Measurements from ENCODE around the gene TIE1. TPM values are rescaled to one million over a fixed set of nuclear protein-coding genes. Genes with fewer than 3 reads are reported as not detected.

TIE1 gene
- polyA plus RNA-seq (ENCODE audit: insufficient read length), result 55.3 TPM

DNA sequence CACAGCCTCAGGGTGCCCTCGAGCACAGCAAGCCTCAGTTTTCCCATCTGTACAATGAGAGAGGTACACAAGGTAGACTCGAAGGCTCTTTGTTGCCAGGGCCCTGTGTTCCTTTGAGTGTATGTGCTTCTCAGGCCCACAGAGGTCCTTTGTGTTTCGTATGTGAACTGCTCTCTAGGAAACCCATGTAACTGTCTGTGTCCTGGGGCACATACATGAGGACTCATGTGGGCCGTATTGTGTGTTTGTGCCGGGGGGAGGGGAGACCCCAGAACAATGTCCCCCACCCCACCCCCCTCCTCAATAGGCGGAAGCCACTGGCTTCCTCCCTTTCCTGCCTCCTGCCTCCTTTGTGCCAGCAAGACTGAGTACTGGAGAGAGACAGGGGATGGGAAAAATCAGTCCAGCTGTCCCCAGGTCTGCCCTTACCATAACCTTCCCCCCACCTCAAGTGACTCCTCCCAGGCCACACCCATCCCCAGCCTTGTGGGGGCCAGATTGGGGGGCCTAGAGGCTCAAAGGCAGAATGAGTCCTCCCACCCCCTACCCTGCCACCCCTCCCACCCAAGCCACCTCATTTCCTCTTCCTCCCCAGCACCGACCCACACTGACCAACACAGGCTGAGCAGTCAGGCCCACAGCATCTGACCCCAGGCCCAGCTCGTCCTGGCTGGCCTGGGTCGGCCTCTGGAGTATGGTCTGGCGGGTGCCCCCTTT is at the start of gene TIE1:
Gene TIE1, plus strand, starts transcription at position 605 of the 717 bp plus-strand sequence. Its CDS starts 90 bp downstream, at position 695.
- DNase-seq, result peak; percentile 19

DNA sequence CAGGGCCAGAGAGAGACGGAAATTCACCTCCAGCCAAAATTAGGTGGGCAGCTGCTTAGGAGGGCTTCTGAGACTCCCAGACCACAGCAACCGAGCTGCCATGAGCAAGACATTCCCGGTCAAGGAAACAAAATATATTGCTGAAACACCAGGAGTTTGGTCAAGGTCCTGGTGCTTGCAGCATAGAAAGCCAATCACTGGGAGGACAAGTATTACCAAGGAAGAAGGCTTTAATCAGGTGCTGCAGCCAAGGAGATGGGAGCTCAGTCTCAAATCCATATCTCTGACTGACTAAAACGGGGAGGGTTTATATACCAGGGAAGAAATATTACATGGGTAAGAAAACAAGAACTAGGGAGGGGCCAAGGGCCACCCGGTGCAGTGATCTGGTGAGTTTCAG is 49.8 kb upstream of the TIE1 start:
- no peak for DNase-seq

DNA sequence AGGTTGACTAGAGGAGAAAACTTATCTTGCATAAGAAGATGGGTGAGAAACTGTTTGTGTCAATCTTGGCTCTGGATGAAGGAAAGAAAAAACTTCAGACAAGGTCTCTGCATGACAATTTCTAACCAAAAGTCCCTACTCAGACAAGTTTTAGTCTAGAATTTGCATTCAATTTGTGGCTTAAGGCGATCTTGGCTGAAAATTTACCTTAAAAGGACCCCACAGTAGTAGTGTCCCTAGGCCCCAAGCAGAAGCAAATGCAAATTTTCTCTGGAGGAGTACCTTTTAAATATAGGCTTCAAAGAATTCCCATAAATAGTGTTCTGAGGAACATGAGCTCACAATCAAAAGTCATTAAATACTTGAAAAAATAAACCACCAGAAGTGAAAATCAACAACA is 48.6 kb upstream of the TIE1 start:
- DNase-seq, result no peak

DNA sequence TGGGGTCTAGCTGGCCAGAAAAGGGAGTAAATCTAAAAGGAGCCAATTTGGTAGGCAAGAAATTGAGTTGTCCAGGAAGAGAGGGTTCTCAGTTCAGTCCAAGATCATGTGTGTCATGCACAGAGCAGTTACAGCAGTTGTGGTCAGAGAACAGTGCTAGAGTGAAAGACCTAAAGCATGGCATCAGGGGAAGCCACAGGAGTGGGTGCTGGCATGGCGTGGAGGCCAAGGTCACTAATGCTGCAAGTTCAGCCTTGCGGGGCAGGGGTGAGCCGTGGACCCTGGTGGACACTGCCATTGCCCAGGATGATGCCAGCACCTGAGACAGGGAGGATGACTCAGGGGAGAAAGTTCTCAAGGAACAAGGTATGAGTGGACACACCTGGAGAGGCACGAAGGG is 47.6 kb upstream of the TIE1 start:
- DNase-seq, result no peak

DNA sequence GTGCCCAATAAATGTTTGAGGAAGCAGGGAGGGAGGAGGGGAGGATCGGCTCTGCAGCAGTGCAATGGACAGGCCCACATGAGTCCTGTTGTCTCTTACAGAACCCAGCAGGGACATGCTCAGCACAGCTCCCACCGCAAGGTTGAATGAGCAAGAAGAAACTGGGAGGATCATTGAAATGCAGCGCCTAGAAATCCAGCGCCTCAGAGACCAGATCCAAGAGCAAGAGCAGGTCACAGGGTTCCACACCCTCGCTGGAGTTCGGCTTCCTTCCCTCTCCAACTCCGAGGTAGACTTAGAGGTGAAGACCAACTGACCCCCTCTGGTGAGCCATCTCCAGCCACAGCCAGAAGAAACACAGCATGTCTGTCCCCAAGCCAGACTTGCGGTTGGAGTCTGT is 46.9 kb upstream of the TIE1 start:
- DNase-seq, result no peak

DNA sequence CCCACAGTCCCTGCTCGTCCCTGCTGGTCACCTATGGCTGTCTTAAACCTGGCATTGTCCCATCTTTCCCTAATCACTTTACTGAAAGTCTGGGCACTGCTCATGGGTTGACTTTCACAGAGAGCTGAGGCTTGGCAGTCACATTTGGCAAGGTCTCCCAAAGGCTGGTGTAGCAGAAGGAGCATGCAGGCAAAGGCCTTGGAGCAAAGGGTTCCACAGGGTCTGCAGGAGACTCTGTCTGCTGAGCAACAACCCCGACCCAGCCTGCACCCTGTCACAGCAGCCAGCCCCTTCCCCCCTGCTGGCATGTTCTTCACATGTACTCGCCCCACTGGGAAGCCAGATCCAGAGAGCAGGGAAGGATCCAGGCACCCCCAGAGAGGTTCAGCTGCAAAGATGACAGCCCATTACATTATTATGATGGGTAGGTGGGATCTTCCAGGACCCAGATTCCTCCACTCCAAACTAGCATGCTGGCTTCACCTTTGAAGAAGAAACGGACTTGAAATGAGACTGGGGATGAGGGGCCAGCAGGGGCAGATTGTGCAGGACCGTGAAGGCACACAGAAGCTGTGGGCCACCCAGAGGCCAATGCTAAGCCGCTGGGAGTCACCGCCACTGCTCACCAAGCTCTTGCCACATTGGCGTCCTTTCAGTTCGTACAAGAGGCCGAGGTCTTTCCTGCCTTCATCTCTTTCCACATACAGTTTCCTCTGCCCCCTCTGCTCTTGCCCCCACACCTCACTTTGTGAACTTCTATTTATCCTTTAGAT is 45.2 kb upstream of the TIE1 start:
- no peak for DNase-seq

DNA sequence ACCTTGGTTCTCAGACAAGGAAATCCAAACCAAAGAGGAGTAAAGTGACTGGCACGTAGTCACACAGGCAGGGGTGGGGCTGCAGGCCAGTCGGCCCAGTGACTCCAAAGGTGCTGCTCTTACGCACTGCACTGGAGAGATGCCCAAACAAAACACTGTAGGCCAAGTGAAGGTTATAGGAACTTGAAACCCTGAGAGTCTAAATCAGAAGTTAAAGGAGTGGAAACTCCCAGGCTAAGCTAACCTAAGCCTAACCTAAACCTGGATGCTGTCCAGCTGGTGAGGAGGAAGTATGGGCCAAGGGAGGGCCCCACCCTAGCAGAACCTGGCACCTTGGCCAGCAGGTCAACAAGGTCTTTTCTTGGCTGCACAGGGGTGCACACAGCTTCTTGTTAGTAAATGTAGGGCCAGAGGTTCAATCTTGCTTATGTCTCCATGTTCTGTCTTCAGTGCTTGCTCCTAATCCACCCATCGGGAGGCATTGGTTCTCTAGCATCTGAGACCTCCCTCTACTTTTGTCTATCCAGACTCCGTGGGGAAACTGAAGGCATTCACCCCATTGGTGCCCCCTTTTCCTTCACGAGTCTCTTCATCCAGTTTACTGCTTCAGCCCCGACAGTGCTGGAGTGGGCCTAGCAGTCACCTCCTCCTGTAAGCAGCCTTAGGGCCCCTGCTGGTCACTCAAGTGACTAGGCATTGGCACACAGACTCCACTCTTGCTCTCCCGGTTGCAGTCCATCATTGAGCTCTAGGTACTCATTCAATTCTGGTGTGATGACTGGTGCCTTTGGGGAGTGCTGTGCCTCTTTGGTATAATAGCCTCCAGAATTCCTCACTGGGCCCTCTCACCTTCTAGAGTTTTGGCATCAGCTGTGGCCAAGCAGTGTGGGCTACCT is 43.9 kb upstream of the TIE1 start:
- no peak for DNase-seq

DNA sequence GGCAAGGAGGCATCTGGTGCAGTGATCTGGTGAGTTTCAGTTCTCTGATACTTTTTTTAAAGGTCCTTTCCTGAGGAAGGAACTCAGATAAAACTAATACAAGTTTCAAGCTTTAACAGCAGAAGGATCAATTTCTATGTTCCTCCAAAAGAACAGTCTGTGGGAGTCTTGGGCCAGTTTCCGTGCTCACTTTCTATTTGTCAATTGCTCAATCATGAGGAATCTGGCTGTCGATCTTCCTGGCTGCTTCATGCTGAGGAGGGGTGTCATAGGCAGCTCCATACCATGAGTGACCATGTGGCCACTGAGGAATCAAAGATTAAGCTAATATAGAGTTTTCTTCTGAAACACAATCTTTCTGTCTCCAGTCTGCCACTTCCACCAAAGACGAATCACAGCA is 42.4 kb upstream of the TIE1 start:
- DNase-seq, result no peak

DNA sequence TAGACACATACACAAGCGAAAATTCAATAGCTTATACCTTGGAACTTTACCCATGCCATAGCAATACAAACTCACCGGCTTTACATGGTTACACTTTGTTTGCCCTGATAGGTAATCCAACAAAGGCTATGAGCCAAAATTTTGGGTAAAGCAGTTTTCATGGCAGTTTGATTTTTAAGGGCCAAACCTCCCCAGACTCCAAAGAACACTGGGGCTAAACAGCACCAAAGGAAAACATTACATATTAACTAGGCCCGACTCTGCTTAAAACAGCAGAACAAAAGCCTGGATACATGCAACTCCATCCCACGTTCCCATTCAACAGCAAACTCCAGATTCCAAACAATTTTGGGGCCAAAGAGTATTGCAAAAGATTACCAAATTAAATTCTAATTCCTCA is 35.4 kb upstream of the TIE1 start:
- no peak for DNase-seq

DNA sequence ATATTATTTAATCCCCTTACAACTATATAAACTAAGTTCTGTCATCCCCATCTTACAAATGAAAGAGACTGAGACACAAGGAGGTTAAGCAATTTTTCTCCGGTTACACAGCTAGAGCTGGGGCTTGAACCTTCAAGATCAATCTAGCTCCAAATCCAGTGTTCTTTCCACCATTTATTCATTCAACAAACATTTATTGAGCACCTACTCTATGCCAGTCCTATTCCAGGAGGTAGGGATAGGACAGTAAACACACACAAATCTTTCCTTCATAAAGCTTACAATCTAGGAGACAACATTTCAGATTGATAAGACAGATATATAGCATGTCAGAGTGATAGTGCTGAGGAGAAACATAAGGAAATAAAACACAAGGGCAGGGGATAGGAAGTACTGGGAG is 33.9 kb upstream of the TIE1 start:
- no peak for DNase-seq

DNA sequence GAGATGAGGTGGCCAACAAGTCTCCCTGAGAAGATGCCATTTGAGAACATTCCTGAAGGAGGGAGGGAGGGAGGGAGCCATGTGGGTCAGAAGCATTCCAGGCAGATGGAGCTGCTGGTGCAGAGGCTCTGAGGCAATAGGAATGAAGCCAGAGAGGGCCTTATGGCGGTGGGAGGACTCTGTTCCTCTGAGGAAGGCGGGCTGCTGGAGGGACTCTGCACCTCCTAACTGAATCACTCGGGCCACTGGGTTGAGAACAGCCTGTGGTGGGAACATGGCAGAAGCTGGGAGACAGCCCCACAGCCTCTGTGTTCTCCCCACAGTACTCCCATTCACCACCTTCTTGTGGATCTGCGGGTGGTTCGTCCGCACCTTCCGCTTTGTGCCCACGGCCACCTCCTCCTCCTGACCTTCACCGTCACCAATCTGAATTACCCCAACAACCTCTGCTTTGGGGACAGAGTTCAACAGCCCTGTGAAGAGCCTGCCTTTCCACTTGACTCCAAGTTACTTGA is 33.4 kb upstream of the TIE1 start:
- DNase-seq, result no peak

DNA sequence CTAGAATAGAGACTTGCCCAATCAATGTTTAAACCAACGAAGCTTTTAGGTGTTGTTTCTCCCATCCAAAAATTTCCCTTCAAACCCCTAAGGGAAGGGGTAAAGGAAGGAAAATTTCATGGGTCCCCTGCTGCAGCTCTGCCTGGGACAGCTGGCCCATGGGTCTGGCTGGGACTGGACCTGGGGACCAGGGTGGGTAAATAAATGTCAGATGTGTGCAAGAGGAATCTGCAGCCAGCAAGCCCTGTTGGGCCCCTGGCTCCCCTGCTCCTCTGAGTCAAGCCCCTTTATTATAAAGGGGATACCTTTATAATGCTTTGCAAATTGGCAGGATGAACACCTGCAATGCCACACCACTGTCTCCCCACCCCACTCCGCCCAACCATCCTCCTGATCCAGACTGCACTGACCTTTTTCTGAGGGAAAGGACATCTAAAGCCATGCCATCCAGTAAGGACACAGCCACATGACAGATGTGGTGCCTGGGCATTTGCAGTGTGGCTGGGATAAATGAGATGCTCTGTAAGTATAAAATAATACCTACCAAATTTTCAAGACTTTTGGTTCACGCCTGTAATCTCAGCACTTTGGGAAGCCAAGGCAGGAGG is 32.9 kb upstream of the TIE1 start:
- DNase-seq, result no peak

DNA sequence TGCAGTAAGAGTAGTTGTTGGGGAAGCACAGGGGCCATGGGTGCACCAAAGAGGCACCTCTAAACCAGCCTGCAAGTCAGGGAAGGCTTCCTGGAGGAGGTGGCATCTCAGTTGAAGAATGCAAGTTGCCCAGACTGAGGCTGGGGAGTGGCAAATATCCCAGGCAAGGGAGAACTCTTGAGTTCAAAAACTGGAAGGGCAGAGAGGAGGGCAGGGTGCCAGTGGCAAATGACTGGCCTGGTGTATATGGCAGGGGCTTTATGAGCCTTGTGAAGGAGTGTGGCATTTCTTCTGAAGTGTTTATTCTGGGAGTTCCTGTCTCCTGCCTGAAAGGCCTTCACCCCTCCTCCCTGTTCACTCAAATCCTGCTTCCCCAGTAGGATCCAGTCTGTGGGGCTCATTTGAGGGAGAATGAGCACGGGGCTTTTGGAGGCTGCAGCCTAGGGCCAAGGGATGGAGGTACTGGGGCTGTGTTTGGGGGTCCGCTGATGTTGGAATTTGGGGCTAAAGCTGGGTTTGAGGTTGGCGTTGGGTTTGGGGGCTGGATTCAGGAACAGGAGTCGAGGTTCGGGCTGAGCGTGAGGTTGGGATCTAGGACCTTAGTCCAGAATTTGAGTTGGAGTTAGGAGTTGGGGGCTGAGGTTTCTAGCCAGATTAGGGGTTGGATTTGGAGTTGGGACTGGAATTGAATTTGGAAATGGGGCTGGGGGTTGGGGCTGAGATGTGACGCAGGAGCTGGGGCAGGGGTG is 31.0 kb upstream of the TIE1 start, which contains the start of gene TMEM125:
Gene TMEM125, plus strand, starts transcription at position 357 of the 749 bp plus-strand sequence. CDS start 2,740 bp downstream, outside the sequence.
- DNase-seq, result no peak

DNA sequence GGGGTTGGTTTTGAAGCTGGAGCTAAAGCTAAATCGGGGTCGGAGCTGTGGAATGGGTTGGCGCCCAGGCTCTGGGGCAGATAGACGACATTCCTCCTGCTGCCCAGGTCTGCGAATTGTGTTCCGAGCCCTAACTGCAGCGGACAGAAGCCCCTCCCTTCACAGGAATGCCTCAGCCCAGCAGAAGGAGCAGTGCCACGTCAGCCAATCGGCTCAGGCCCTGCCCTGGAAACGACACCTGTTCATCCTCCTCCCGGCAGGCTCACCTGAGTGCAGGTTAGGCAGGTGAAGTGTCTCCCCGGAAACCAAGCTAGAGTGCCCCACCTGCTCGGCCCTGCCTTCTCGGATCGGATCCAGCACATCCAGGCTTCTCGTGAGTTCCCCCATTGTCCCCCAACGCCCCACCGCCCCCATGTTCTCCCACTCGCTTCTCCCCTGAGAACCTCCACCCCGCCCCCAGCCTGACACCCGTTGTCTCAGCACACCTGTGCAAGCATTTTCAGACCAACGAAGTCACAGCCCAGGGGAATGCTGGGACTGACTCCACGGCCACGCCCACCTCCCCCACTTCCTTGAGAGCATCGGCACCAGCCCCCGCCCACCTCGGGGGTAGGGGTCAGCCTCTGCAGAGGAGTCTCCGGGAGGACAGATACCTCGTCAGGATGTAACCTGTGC is 30.2 kb upstream of the TIE1 start:
- DNase-seq, result no peak

DNA sequence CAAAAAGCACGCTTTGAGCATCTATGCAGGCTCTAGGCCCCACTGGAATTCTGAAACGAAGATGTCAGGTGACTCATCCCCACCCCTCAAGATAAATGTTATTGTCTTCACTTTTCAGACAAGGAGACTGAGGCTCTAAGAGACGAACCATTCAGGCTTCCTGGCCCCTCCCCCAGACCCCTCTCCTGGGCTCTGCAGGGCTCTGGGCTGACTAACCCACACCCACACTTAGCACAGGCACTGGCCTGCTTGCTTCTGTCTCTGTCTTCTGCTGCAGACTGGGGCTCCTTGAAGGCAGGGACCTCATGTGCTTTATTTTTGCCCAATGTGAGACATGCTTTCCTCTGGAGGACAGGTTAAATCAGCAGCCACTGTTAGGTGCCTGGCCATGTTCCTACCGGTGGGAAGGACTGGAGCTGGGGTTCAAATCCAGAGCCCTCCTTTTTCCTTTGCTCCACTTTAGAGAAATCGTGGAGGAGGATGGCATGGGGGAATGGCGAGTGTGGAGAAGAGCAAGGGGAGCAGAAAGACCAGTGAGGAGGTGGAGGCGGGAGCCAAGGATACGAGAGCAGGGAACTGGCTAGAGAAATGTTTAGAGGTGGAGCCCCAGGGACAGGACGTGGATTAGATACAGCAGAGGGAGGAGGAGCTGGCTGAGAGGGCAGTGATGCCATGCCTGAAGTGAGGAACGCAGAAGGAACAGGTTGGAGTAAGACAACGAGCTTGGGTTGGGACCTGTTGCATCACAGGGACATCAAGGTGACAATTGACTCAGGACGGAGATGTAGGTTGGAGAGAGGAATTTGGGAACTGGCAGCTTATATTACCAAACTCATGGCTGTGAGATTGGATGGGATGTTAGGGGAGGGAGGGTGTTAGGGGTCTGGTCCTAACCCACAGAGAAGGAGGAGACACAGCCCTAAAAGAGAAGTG is 29.3 kb upstream of the TIE1 start:
- DNase-seq, result no peak

DNA sequence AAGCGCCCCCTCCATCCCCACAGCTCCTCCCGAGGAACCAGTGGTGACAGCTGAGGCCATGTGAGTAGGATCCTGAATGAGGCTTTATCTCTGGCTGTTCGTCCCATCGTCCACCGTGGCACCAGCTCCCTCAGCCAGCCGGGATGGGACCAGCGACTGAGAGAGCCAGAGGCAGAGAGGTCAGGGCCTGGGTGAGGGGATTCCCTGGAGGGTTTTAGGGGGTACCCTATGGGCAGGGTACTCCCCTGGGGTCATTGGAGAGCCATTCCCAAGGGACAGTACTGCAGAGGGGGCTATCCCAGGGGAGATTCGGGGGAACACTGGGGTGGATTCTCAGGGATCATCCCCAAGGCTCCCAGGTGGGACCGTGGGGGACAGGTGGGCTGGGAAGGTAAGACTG is 28.6 kb upstream of the TIE1 start:
- DNase-seq, result no peak

DNA sequence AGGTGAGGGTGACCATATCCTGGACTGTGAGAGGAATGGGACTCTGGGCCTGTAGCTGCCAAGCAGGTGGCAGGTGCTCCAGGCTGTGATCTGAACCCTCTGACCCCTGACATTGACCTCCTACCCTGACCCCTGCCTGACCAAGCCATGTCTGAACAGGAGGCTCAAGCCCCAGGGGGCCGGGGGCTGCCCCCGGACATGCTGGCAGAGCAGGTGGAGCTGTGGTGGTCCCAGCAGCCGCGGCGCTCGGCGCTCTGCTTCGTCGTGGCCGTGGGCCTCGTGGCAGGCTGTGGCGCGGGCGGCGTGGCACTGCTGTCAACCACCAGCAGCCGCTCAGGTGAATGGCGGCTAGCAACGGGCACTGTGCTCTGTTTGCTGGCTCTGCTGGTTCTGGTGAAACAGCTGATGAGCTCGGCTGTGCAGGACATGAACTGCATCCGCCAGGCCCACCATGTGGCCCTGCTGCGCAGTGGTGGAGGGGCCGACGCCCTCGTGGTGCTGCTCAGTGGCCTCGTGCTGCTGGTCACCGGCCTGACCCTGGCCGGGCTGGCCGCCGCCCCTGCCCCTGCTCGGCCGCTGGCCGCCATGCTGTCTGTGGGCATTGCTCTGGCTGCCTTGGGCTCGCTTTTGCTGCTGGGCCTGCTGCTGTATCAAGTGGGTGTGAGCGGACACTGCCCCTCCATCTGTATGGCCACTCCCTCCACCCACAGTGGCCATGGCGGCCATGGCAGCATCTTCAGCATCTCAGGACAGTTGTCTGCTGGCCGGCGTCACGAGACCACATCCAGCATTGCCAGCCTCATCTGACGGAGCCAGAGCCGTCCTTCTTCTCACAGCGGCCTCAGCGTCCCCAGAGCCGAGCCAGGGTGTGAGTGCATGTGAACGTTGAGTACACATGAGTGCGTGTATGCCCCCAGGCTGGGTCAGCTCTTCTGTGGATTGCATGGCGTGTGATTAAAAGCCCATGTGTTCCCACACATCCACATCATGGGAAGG is 27.9 kb upstream of the TIE1 start:
- DNase-seq, result no peak

DNA sequence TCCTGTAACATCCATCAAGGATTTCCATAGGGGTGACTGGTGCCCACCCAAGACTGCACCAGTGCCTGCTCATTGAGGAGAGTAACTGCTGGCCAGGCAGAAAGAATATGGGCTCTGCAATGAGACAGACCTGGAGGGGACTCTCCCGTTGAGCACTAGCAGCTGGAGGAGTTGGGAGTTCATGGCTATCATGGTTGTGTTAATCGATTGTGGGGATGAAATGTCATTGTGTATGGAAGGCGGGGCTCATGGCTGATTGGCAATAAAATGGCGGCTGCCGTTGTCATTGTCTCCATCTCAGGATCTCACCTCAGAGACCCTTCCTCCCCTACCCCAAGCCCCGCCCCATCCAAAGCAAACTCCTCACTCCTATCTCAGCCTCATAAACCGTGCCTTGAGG is 27.1 kb upstream of the TIE1 start:
- no peak for DNase-seq

Measured in hindlimb muscle (tissue), 1 donor.